ACC112 (cell line): ENCODE results near the gene DIPK1C.

ENCODE experiments used
- H2AFZ ChIP-seq: fragments of 200-600 bp; sonication (generic); one replicate; pipeline ENCODE4 v1.6.0; 2017; ENCODE audit warnings: antibody characterized with exemption, low read length; ENCODE audit not compliant: unreplicated experiment
- H3K27ac ChIP-seq: fragments of 200-600 bp; sonication (generic); 2 replicates; pipeline ENCODE4 v1.5.1; 2014; ENCODE audit warnings: low read depth, mild to moderate bottlenecking, antibody characterized with exemption, low read length, moderate library complexity
- H3K27me3 ChIP-seq: fragments of 200-600 bp; sonication (generic); 2 replicates; pipeline ENCODE4 v1.6.1; 2014; ENCODE audit warnings: mild to moderate bottlenecking, antibody characterized with exemption, low read length, moderate library complexity, mixed read lengths; ENCODE audit not compliant: insufficient read depth
- H3K36me3 ChIP-seq: fragments of 200-600 bp; sonication (generic); 2 replicates; pipeline ENCODE4 v1.6.1; 2016; ENCODE audit warnings: mild to moderate bottlenecking, antibody characterized with exemption, low read length, moderate library complexity, mixed read lengths; ENCODE audit not compliant: insufficient read depth
- H3K4me1 ChIP-seq: fragments of 200-600 bp; sonication (generic); one replicate; pipeline ENCODE4 v1.6.1; 2016; ENCODE audit warnings: low read length, mixed read lengths; ENCODE audit not compliant: insufficient read depth, unreplicated experiment, control insufficient read depth
- H3K4me3 ChIP-seq: fragments of 200-600 bp; sonication (generic); 2 replicates; pipeline ENCODE4 v1.5.1; 2014; ENCODE audit warnings: mild to moderate bottlenecking, low read depth, low read length
- H3K79me2 ChIP-seq: fragments of 200-600 bp; sonication (generic); one replicate; pipeline ENCODE4 v1.6.0; 2016; ENCODE audit warnings: low read length; ENCODE audit not compliant: control insufficient read depth, unreplicated experiment, insufficient read depth

The DIPK1C gene

GRCh38 chr18:74482697-74483096, 25.6 kb upstream of the DIPK1C start:
- H3K27me3 ChIP-seq: peaks cover 29% of the 10 kb centered on the region
- H3K4me1 ChIP-seq: no peaks in the 10 kb centered on the region
- H3K79me2 ChIP-seq: no peaks in the 10 kb centered on the region
- no peak overlapping the region for H3K27ac ChIP-seq
- no peaks in the 10 kb centered on the region for H3K36me3 ChIP-seq
- no peak overlapping the region for H3K4me3 ChIP-seq
- H2AFZ ChIP-seq: no peak overlapping the region

- H2AFZ ChIP-seq: no peak overlapping the region
- H3K27ac ChIP-seq: no peak overlapping the region
- no peaks in the 10 kb centered on the region for H3K79me2 ChIP-seq
- no peak overlapping the region for H3K4me3 ChIP-seq
- H3K4me1 ChIP-seq: no peaks in the 10 kb centered on the region
- no peaks in the 10 kb centered on the region for H3K36me3 ChIP-seq
- H3K27me3 ChIP-seq: peaks cover 51% of the 10 kb centered on the region
Observed at GRCh38 chr18:74480149-74480651, 23.1 kb upstream of the DIPK1C start.

- Histone ChIP-seq H3K4me1 (no peaks in the 10 kb centered on the region), H3K4me3 (no peak overlapping the region), H3K36me3 (no peaks in the 10 kb centered on the region), H3K27me3 (peaks cover 56% of the 10 kb centered on the region), H2AFZ (no peak overlapping the region), H3K79me2 (no peaks in the 10 kb centered on the region), H3K27ac (no peak overlapping the region)
Observed at GRCh38 chr18:74479486-74480148, 22.5 kb upstream of the DIPK1C start.

GRCh38 chr18:74478880-74479279, 21.8 kb upstream of the DIPK1C start:
- H3K27ac ChIP-seq: no peak overlapping the region
- H3K4me1 ChIP-seq: no peaks in the 10 kb centered on the region
- peaks cover 61% of the 10 kb centered on the region for H3K27me3 ChIP-seq
- no peaks in the 10 kb centered on the region for H3K36me3 ChIP-seq
- no peaks in the 10 kb centered on the region for H3K79me2 ChIP-seq
- H3K4me3 ChIP-seq: no peak overlapping the region
- H2AFZ ChIP-seq: no peak overlapping the region

- Histone ChIP-seq H3K36me3 (no peaks in the 10 kb centered on the region), H3K4me3 (no peak overlapping the region), H2AFZ (no peak overlapping the region), H3K27ac (no peak overlapping the region), H3K4me1 (no peaks in the 10 kb centered on the region), H3K27me3 (peaks cover 62% of the 10 kb centered on the region), H3K79me2 (no peaks in the 10 kb centered on the region)
Observed at GRCh38 chr18:74478316-74478715, 21.2 kb upstream of the DIPK1C start.

- no peaks in the 10 kb centered on the region for H3K79me2 ChIP-seq
- no peak overlapping the region for H2AFZ ChIP-seq
- no peak overlapping the region for H3K27ac ChIP-seq
- H3K4me1 ChIP-seq: no peaks in the 10 kb centered on the region
- no peaks in the 10 kb centered on the region for H3K36me3 ChIP-seq
- peaks cover 65% of the 10 kb centered on the region for H3K27me3 ChIP-seq
- no peak overlapping the region for H3K4me3 ChIP-seq
Observed at GRCh38 chr18:74477771-74478170, 20.7 kb upstream of the DIPK1C start.

GRCh38 chr18:74476140-74476539, 19.0 kb upstream of the DIPK1C start:
- Histone ChIP-seq H3K36me3 (no peaks in the 10 kb centered on the region), H3K4me1 (no peaks in the 10 kb centered on the region), H2AFZ (no peak overlapping the region)

GRCh38 chr18:74473976-74474640, 17.0 kb upstream of the DIPK1C start:
- no peak overlapping the region for H3K27ac ChIP-seq
- H3K27me3 ChIP-seq: peaks cover 87% of the 10 kb centered on the region
- H2AFZ ChIP-seq: no peak overlapping the region
- no peaks in the 10 kb centered on the region for H3K4me1 ChIP-seq
- no peak overlapping the region for H3K4me3 ChIP-seq
- H3K79me2 ChIP-seq: no peaks in the 10 kb centered on the region
- no peaks in the 10 kb centered on the region for H3K36me3 ChIP-seq

More at GRCh38 chr18:74476140-74476539, 19.0 kb upstream of the DIPK1C start:
- no peak overlapping the region for H3K4me3 ChIP-seq
- no peak overlapping the region for H3K27ac ChIP-seq
- H3K79me2 ChIP-seq: no peaks in the 10 kb centered on the region
- peaks cover 74% of the 10 kb centered on the region for H3K27me3 ChIP-seq

GRCh38 chr18:74472312-74472711, 15.2 kb upstream of the DIPK1C start:
- H3K27ac ChIP-seq: no peak overlapping the region

GRCh38 chr18:74468547-74469061, 11.5 kb upstream of the DIPK1C start:
- Histone ChIP-seq H3K27ac (no peak overlapping the region), H3K79me2 (no peaks in the 10 kb centered on the region), H3K4me3 (no peak overlapping the region), H3K27me3 (peaks cover 87% of the 10 kb centered on the region), H2AFZ (no peak overlapping the region), H3K36me3 (no peaks in the 10 kb centered on the region), H3K4me1 (no peaks in the 10 kb centered on the region)

More at GRCh38 chr18:74472312-74472711, 15.2 kb upstream of the DIPK1C start:
- H2AFZ ChIP-seq: no peak overlapping the region
- no peaks in the 10 kb centered on the region for H3K36me3 ChIP-seq
- H3K4me3 ChIP-seq: no peak overlapping the region
- H3K4me1 ChIP-seq: no peaks in the 10 kb centered on the region
- H3K79me2 ChIP-seq: no peaks in the 10 kb centered on the region
- H3K27me3 ChIP-seq: peaks cover 91% of the 10 kb centered on the region

GRCh38 chr18:74465775-74466174, 8.7 kb upstream of the DIPK1C start:
- Histone ChIP-seq H3K4me1 (no peaks in the 10 kb centered on the region), H3K4me3 (no peak overlapping the region), H3K27ac (no peak overlapping the region), H3K79me2 (no peaks in the 10 kb centered on the region), H3K36me3 (no peaks in the 10 kb centered on the region), H2AFZ (no peak overlapping the region), H3K27me3 (peaks cover 85% of the 10 kb centered on the region)
